Lung microvascular endothelial cell (primary cell): ENCODE data around the gene GRAMD2A. TPM values are rescaled to one million over a fixed set of nuclear protein-coding genes. Genes with fewer than 3 reads are reported as not detected.

ENCODE experiments used
- DNase-seq, 2 donors: peaks; one replicate each; pipeline versions ENCODE4 v3.0.0 to v3.0.0-alpha.2; 2010; ENCODE audit warnings: low read depth in 2 of 2
- total RNA-seq: library from RNA; depleted of rRNA; stranded (reverse); fragments of >200 nt; gene quantifications from 2 replicates; pipeline ENCODE4 v1.2.1, GENCODE V29; 2014

The GRAMD2A gene
- under 0.01 TPM in 1 of 2 replicates, not detected in the other for total RNA-seq

- DNase-seq = peak; percentile 26
These were observed at the start of gene GRAMD2A for GRCh38 chr15:72197460-72198355. TSS of gene GRAMD2A (minus strand) at chr15:72197787.

GRCh38 chr15:72242775-72243370 lies 45.3 kb upstream of the GRAMD2A start:
- no peak for DNase-seq

DNA sequence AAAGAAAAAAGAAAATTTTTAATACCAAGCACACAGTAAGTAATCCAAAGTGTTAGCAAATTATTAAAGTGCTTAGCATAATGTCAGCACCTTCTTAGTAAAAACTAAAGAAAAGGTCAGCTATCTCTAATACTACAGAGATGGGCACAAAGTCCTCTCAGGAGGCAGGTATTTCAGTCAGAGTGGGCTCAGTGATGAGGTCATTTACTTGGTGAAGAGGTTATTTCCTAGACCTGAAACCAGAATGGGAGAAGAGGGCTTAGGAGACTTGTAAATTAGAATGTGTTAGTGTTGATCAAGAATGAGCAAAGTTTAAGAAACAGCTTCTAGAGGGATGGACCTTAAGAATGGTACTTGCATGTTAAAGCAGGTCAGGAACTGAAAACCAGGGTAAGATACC lies 42.1 kb upstream of the GRAMD2A start:
- DNase-seq = no peak

- DNase-seq = no peak
These were observed 41.0 kb upstream of the GRAMD2A start for GRCh38 chr15:72238586-72238985.

DNA sequence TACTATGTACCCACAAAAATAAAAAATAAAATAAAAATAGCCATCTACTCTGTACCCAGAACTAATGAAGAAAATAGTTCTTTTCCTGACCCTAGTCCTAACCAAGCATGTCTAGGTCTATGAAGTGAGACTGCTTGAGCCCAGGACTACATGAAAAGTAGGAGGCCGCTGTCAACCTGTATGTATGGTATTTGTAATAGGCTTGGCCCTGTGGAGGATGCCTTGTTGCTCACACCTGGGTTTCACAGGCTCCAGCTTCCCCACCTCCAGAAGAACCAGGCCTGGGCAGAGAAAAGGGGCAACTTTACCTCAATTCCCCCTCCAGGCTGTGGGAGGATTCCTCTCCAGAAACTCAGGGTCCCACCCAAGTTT lies 40.3 kb upstream of the GRAMD2A start:
- DNase-seq = no peak

GRCh38 chr15:72237029-72237852 lies 39.7 kb upstream of the GRAMD2A start:
- peak; percentile 82 to 95 for DNase-seq

GRCh38 chr15:72236381-72237003 lies 38.9 kb upstream of the GRAMD2A start:
- no peak for DNase-seq

DNA sequence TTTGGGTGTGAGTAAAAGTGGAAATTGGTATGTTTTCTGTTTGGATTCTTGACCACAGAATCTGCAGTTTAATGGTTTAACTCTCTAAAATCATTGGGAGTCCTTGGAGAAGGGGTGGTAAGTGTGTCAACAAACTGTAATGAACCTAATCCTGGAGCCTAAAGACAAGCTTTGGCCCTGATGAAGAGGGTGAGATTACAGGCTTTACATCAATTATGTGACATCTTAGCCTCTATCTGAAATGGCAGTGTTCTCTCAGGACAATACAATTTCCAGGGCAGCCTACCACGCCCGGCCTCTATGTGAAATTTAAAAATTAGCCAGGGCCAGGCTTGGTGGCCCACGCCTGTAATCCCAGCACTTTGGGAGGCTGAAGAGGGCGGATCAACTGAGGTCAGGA lies 37.7 kb upstream of the GRAMD2A start:
- no peak for DNase-seq

- DNase-seq = no peak
These were observed 36.2 kb upstream of the GRAMD2A start for GRCh38 chr15:72233769-72234168.

DNA sequence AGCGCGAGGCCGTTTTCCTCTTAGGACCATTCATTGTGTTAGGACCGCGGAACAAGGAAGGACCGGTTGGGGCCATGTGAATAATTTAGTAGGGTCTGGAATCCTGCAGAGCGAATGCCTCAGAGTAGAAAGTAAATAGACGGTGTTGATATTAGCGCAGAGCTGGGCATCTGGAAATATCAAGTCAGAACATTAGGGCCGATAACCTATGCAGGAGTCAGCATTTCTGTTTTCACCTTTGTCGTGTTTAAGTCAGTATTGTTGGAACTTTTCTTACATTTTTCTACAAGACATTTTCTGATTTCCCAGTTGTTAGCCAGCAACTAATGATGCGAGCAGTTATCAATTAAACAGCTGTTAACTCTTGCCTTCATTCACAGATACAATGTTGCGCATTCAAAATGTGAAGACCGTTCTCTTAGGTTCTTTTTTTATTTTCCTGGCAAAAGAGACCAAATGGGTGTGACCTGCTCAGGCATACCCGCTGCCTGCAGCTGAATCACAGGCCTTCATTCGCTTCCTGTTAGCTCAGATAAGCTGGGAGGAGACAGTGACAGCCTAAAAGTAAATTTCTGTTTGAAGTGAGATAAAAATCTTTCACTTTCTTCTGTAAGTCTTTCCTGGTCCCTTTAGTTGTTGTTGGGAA lies 34.4 kb upstream of the GRAMD2A start:
- DNase-seq = peak; percentile 86

DNA sequence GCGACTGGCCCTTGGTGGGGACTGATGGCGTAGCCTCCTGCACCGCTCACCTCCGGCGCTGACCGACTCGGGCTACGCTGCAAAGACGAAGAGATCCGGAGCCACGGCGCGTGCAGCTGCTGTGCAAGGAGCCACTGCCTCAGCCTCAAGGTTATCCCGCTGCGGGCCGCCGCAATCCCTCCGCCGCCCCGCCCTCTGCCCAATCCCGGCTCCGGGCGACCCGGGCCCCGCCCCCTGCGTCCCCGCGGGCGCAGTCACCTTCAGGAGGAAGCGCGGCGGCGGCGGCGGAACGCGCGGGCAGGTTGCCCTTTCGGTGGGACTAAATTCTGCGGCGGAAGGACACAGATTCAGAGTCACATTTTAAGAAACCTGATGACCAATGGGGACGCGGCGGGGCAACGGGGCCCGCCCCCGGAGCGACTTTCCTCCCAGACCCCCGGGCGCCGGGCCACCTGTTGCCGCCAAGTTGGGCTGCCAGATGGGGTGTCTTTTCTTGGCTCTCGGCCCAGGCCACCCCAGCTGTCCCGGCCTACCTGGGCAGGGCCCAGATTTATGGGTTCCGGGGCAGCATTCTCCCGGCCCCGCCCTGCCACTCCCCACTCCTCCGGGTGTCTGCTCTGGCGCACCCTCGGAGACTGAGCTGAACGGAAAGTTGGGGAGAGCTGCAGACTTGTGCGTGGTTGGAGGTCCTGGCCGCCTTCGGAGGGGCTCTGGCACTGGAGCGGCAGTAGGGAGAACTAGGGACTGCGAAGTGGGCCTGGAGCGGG lies 33.7 kb upstream of the GRAMD2A start, which contains the start of gene PKM:
Gene PKM (minus strand): TSS at position 125 of the 767 bp plus-strand sequence. CDS start 12,093 bp downstream, outside the sequence.
- DNase-seq = peak; percentile 94 to 98

DNA sequence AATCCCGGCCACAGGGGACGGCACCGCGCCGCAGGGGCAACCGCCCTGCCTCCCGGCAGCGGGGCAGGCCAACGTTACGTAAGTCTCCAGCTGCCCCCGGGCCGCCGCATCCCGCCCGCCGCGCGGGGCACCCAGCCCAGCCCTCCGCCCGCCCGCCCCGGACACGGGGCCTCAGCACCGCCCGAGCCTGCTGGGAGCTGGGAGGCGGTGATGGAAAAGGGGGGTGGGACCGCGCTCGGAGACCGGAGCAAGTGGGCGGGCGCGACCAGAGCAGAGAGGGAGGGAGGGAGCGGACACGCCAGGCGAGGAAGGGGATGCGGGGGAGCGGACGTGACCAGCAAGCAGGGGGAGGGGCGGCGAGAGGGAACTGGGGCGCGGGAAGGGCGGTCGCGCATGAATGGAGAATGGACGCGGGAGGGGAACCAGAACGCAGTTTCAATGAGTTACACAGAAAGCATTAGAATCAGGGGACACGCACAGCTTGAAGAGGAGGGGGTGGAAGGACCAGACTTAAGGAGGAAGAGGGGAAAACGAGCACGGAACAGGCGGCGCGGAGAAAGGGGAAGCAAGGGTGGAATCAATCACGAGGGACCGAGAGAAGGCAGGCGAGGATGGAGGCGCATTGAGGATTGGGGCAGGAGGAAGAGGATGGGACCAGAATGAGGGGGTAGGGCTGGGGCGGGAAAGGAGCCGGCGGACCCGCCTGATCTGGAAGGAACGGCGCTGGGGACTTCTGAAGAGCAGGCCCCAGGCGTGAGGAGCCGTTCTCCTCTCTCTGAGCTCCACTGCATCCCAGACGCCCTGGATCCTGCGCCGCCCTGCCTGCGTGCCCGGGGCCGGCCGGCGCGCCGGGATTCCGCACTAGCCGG lies 32.8 kb upstream of the GRAMD2A start:
- peak; percentile 90 to 97 for DNase-seq

DNA sequence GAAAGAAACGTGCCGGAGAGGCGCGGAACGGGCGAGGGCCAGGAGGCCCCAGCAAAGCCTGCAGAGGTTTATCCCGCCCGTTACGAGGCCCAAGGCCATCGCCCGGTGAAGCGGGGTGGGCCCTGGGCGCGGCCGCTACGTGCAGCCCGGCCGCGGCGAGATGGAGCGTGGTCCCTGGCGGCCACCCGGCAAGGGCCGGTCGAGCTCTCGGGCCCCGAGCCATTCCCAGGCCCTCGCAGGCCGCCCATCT lies 32.3 kb upstream of the GRAMD2A start:
- no peak for DNase-seq

DNA sequence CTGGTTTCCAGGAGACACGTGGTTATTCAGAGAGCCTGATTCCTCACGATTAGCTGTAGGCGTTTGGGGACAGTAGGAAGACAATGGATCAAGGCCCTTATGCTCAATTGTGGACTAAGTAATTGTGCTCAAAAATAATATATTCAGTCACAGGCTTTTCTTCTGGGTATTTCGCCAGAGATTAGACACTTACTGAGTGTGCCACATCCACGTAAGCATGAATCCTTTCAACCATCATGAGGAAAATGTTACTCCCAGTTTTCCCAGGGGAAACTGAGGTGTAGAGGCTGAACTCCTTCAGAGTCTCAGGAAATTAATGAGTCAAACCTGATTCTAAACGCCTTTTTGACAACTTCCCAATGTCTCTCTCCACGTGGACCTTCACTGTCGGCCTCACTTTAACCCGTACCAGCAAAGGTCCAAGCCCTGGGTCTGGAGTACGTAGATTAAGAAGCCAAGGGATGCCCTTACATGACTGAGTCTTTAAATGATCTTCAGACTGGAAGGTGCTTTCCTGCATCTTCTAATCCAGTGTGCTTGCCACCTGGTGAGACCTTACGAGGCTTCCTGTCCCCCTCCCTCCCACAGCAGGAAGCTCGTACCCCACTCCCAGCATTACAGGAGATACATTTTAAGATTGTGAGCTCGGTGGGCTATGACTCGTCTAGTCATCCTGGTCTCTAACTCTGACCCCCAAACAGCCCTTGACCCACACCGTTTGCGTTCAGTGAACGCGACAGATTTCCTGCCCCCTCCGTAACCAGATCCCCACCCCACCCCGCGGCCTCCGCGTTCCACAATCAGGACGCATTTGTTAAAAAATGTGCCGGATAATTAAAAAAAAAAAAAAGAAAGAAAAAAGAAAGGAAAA lies 31.7 kb upstream of the GRAMD2A start:
- peak; percentile 31 to 50 for DNase-seq

DNA sequence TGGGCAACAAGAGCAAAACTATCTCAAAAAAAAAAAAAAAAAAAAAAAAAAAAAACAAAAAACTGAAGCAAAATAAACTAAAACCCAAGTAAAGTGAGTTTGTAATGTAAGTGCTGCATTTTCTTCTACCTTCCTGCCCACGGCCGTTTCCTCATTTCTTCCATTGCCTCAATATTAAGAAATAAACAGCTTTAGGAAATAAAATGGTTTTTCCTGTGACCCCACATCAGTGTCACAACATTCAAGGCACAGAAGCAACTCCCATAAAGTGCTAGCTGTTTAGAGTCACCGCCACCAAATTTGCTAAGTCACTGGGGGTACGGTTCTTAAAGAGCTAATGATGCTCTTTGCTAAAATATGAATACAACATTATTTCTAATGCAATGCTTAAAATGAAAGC lies 30.1 kb upstream of the GRAMD2A start:
- DNase-seq = peak in 1 of 2 donors; percentile 11

DNA sequence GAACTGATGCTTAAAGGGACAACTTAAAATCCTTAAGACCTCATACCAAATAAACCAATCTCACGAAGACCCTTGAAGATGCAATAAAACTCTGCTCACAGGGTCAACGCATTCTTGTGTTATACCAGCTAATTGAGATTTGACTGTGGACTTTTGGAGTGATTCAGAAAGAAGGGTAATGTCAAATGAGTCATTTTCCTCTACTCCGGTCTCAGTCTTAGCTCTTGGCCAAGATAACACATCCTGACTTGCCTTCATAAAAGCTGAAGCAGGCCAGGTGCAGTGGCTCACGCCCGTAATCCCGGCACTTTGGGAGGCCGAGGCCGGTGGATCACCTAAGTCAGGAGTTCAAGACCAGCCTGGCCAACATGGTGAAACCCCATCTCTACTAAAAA lies 29.6 kb upstream of the GRAMD2A start:
- DNase-seq = peak in 1 of 2 donors; percentile 93

GRCh38 chr15:72223278-72223677 lies 25.7 kb upstream of the GRAMD2A start:
- DNase-seq = no peak

DNA sequence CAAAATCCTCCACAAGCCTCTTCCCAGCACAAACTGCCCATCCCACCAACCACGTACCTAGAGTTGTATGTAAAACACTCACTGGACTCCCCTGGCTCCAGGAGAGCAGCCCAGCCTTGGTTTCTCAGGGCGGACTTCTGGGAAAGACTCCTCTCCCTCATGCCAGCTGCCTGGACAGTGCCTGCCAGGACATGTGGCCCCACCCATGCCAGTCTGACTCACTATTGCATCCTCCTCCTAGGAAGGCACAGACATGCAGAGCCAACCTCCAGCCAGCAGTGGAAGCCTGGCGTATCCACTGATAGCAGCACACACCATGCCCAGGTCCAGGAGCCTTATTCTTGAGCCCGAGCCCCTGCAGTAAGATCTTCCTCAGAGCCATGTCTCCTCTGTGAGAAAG lies 24.8 kb upstream of the GRAMD2A start:
- DNase-seq = peak in 1 of 2 donors; percentile 50

- no peak for DNase-seq
These were observed 23.1 kb upstream of the GRAMD2A start for GRCh38 chr15:72220687-72221086.
